Activated naive CD4-positive, alpha-beta T cell treated with anti-CD3 and anti-CD28 coated beads, Interleukin-2, amount 50 U/mL, for 16 hours (primary cell): Measurements from ENCODE around the gene C19orf47.

Experiments used
- DNase-seq: peaks from one replicate; pipeline ENCODE4 v3.0.0-alpha.2; 2020

The C19orf47 gene

GRCh38 chr19:40280608-40281221 lies 67.5 kb downstream of the C19orf47 start:
- DNase-seq = no peak

- DNase-seq = no peak
These were observed 68.2 kb downstream of the C19orf47 start for GRCh38 chr19:40279761-40280607.

GRCh38 chr19:40279120-40279551 lies 69.1 kb downstream of the C19orf47 start:
- DNase-seq = no peak

GRCh38 chr19:40278361-40279035 lies 69.7 kb downstream of the C19orf47 start:
- no peak for DNase-seq

DNA sequence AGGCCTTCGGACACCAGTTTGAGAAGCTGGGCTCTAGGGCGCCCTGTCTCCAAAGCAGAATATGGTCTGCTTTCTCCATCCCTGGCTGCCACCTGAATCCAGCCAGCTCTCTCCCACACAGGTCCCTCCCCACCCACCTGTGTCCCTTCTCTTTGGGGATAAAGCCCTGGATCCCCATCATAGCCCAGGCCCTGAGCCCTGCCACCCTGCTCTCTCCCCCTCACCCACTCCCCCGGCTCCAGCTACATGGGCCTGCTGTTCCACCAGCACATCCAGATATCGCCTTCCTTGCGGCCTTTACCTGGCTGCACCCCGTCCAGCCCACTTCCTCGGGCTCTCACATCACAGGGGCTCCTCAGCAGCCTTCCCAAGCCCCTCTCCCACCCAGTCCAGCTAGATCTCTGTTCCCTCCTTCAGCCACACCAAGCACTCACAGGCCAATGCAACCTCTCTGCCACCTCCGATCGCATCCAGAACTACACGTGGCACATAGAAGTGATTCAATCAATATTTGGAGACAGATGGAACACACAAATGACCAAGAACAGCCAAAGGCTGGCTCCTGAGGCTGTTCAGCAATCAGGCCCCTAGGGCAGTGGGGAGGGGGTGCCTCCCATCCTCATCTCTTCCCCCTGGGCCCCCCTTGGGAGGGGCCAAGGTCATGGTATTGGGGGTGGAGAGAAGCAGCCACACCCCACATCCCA lies 70.7 kb downstream of the C19orf47 start:
- DNase-seq = no peak

GRCh38 chr19:40274585-40275544 lies 73.3 kb downstream of the C19orf47 start:
- DNase-seq = peak; percentile 30

DNA sequence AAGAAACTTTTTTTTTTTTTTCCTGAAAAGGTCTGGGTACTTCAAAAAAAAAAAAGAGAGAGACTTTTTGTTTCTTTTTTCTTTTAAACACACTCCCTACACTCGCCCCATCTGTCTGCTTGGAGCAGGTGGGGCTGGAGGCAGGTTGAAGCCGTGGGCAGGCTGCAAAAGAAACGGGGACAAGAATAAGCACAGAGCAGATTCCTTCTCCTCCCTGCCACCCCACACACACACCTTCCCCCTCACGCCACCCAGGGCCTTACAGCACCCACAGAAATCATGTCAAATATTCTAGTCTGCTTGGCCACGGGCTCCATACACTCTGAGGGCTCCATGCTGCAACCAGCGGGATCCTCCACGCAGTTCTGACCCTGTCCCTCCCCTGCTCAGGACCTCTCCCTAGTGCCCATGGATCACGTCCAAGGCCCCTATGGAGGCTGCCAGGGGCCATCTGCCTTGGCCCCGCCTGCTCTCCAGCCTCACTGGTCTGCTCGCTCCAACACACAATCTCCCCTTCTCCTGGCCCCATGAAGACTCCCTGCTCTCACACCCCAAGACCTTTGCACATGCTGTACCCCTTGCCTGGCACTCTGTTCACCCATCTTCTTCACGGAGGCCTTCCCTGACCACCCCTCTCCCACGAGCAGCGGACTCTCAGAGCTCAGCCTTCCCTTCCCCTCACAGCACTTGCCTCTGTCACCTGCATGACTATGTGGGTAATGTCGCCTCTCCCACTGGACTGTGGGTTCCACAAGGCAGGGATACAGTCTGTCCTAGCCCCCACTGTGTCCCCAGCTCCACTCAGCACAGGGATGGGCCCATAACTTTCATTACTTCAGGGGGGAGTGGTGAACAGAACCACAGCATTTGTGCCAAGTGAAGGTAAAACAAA lies 74.5 kb downstream of the C19orf47 start:
- no peak for DNase-seq

- no peak for DNase-seq
These were observed 75.9 kb downstream of the C19orf47 start for GRCh38 chr19:40272261-40272660.

GRCh38 chr19:40271706-40272105 lies 76.5 kb downstream of the C19orf47 start:
- DNase-seq = no peak

- no peak for DNase-seq
These were observed 77.7 kb downstream of the C19orf47 start for GRCh38 chr19:40270362-40271089.
